ENCODE results near the gene SKIDA1.

The SKIDA1 gene

GRCh38 chr10:21505711-21506278 lies 19.7 kb downstream of the SKIDA1 start:
- DNase-seq (ENCODE audit: extremely low read depth, low read depth): no peak
- TF ChIP-seq, protein P1, sequence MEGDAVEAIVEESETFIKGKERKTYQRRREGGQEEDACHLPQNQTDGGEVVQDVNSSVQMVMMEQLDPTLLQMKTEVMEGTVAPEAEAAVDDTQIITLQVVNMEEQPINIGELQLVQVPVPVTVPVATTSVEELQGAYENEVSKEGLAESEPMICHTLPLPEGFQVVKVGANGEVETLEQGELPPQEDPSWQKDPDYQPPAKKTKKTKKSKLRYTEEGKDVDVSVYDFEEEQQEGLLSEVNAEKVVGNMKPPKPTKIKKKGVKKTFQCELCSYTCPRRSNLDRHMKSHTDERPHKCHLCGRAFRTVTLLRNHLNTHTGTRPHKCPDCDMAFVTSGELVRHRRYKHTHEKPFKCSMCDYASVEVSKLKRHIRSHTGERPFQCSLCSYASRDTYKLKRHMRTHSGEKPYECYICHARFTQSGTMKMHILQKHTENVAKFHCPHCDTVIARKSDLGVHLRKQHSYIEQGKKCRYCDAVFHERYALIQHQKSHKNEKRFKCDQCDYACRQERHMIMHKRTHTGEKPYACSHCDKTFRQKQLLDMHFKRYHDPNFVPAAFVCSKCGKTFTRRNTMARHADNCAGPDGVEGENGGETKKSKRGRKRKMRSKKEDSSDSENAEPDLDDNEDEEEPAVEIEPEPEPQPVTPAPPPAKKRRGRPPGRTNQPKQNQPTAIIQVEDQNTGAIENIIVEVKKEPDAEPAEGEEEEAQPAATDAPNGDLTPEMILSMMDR (IDR thresholded peaks at IDR 0.05; ENCODE audit: low read depth, low read length, missing control alignments): no peak
- H3K4me3 ChIP-seq (replicated peaks; ENCODE audit: low read depth, low read length): no peak overlapping the region

- no peak overlapping the region for H3K4me3 ChIP-seq (replicated peaks; ENCODE audit: low read depth, low read length)
- TF ChIP-seq, protein P1 (IDR thresholded peaks at IDR 0.05; ENCODE audit: low read depth, low read length, missing control alignments): no peak
- DNase-seq (ENCODE audit: extremely low read depth, low read depth): no peak
These were observed 21.9 kb downstream of the SKIDA1 start for GRCh38 chr10:21503542-21503941.

GRCh38 chr10:21502348-21502740 lies 23.1 kb downstream of the SKIDA1 start:
- DNase-seq (ENCODE audit: extremely low read depth, low read depth): no peak
- TF ChIP-seq, protein P1 (IDR thresholded peaks at IDR 0.05; ENCODE audit: low read depth, low read length, missing control alignments): no peak
- no peak overlapping the region for H3K4me3 ChIP-seq (replicated peaks; ENCODE audit: low read depth, low read length)

DNA sequence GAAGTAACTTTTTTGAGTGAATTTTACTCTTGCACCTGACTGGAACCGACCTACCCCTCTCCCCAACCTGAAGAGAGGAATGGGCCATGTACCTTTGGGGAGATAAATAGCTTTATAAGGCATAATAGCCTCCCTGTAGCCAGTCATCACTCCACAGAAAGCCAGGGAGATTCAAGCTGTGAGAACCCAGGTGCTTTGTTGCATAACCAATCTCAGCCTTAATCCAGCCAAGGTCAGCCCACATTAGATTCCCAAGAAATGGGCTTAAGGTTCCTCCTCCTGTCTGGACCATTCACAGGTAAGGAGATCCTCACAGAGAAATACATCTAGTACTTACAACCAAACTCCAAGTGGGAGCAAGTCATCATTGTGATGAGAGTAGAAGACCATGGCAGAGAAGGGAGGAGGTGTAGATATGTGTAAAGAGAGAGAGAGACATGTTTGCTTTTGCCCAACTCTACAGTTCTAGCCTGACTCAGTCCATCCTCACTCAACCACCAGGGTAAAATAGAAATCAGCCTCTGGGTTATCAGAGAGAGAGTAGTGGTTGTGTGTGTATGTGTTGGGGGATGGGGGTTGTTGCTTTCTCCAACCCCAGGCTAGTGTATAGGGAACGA lies 23.6 kb downstream of the SKIDA1 start:
- DNase-seq (ENCODE audit: extremely low read depth, low read depth): no peak
- H3K4me3 ChIP-seq (replicated peaks; ENCODE audit: low read depth, low read length): no peak overlapping the region
- TF ChIP-seq, protein P1 (IDR thresholded peaks at IDR 0.05; ENCODE audit: low read depth, low read length, missing control alignments): no peak

DNA sequence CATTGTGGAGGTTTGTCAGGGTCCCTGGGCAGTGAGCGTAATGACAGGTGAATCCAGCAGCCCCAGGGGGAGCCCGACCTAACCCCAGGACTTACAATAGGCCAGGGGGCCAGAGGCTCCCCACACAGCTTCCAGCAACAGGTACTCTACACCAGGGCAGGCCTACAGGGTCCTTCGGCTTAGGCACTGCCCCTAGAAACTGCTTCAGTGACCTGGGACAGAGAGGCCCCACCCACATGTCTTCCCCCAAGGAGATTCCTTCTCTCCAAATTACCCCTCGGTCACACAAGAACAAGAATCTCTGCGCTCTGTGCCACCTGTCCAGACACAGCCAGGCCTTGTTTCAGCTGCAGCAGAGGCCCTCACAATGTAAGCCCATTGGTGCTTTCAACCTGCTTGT lies 24.4 kb downstream of the SKIDA1 start:
- TF ChIP-seq, protein P1 (IDR thresholded peaks at IDR 0.05; ENCODE audit: low read depth, low read length, missing control alignments): no peak
- H3K4me3 ChIP-seq (replicated peaks; ENCODE audit: low read depth, low read length): no peak overlapping the region
- no peak for DNase-seq (ENCODE audit: extremely low read depth, low read depth)

GRCh38 chr10:21500578-21500910 lies 24.9 kb downstream of the SKIDA1 start:
- TF ChIP-seq, protein P1 (IDR thresholded peaks at IDR 0.05; ENCODE audit: low read depth, low read length, missing control alignments): no peak
- no peak for DNase-seq (ENCODE audit: extremely low read depth, low read depth)
- H3K4me3 ChIP-seq (replicated peaks; ENCODE audit: low read depth, low read length): no peak overlapping the region
